ENCODE data around the gene UCP2. TPM values are rescaled to one million over a fixed set of nuclear protein-coding genes. Genes with fewer than 3 reads are reported as not detected.
A peak's percentile ranks its signal among the peaks of the same experiment; 100 is the strongest.

Gene UCP2
- 26.4 and 31.8 TPM in 2 replicates for total RNA-seq
- long read RNA-seq, transcript UCP2-201 (8 exons, 2,113 nt) = major isoform, 8 of 9 reads
- long read RNA-seq, partial matches to known transcripts = 1 of 9 reads
- long read RNA-seq, other reads (novel, unspliced or antisense) = 0 of 9 reads

GRCh38 chr11:73982595-73982989 is at the start of gene UCP2:
Gene UCP2 (minus strand): TSS chr11:73982843. CDS start chr11:73978378, 4,465 bp downstream.
- H3K27me3 Mint-ChIP-seq (ENCODE audit: unreplicated experiment) = no peaks in the 10 kb centered on the region
- TF ChIP-seq CTCF (IDR thresholded peaks at IDR 0.05) = no peak
- H3K4me1 Mint-ChIP-seq (ENCODE audit: unreplicated experiment) = peaks cover 44% of the 10 kb centered on the region
- no peaks in the 10 kb centered on the region for H3K9me3 Mint-ChIP-seq (ENCODE audit: unreplicated experiment)
- DNase-seq (ENCODE audit: extremely low spot score, unreplicated experiment) = peak; percentile 89
- peaks cover 3% of the 10 kb centered on the region for H3K36me3 Mint-ChIP-seq (ENCODE audit: unreplicated experiment)
- H3K27ac Mint-ChIP-seq (ENCODE audit: unreplicated experiment) = peak within 1 kb of the TSS; percentile 99
- H3K4me3 Mint-ChIP-seq (ENCODE audit: unreplicated experiment) = peak within 1 kb of the TSS; percentile 93

- Mint-ChIP-seq H3K27me3 (ENCODE audit: unreplicated experiment) (no peaks in the 10 kb centered on the region), H3K36me3 (ENCODE audit: unreplicated experiment) (peaks cover 23% of the 10 kb centered on the region), H3K9me3 (ENCODE audit: unreplicated experiment) (no peaks in the 10 kb centered on the region), H3K4me1 (ENCODE audit: unreplicated experiment) (peaks cover 16% of the 10 kb centered on the region), H3K4me3 (ENCODE audit: unreplicated experiment) (no peak overlapping the region), H3K27ac (ENCODE audit: unreplicated experiment) (no peak overlapping the region)
- no peak for TF ChIP-seq CTCF (IDR thresholded peaks at IDR 0.05)
- no peak for DNase-seq (ENCODE audit: extremely low spot score, unreplicated experiment)
Observed at GRCh38 chr11:74030723-74031676, 48.4 kb upstream of the UCP2 start.

GRCh38 chr11:74025467-74026166 is 43.0 kb upstream of the UCP2 start:
- no peak for TF ChIP-seq CTCF (IDR thresholded peaks at IDR 0.05)
- no peaks in the 10 kb centered on the region for H3K9me3 Mint-ChIP-seq (ENCODE audit: unreplicated experiment)
- peaks cover 30% of the 10 kb centered on the region for H3K4me1 Mint-ChIP-seq (ENCODE audit: unreplicated experiment)
- no peaks in the 10 kb centered on the region for H3K27me3 Mint-ChIP-seq (ENCODE audit: unreplicated experiment)
- no peak overlapping the region for H3K27ac Mint-ChIP-seq (ENCODE audit: unreplicated experiment)
- H3K4me3 Mint-ChIP-seq (ENCODE audit: unreplicated experiment) = no peak overlapping the region
- H3K36me3 Mint-ChIP-seq (ENCODE audit: unreplicated experiment) = peaks cover 12% of the 10 kb centered on the region
- no peak for DNase-seq (ENCODE audit: extremely low spot score, unreplicated experiment)

GRCh38 chr11:74024261-74025029 is 41.8 kb upstream of the UCP2 start:
- H3K4me1 Mint-ChIP-seq (ENCODE audit: unreplicated experiment) = peaks cover 33% of the 10 kb centered on the region
- H3K27ac Mint-ChIP-seq (ENCODE audit: unreplicated experiment) = peak overlapping the region; percentile 69
- peaks cover 12% of the 10 kb centered on the region for H3K36me3 Mint-ChIP-seq (ENCODE audit: unreplicated experiment)
- TF ChIP-seq CTCF (IDR thresholded peaks at IDR 0.05) = no peak
- H3K9me3 Mint-ChIP-seq (ENCODE audit: unreplicated experiment) = no peaks in the 10 kb centered on the region
- no peak overlapping the region for H3K4me3 Mint-ChIP-seq (ENCODE audit: unreplicated experiment)
- DNase-seq (ENCODE audit: extremely low spot score, unreplicated experiment) = no peak
- H3K27me3 Mint-ChIP-seq (ENCODE audit: unreplicated experiment) = no peaks in the 10 kb centered on the region

Measured in osteocyte (in vitro differentiated cells).